HG02870 (cell line): Measurements from ENCODE around the gene TUBA4B.
"Not testable (repeated sequence)": the region's sequence is repeated elsewhere in the genome, so short reads cannot be mapped to it uniquely, and the experiment has no call there.

Experiments used
- ATAC-seq: cut with Tn5 transposase; IDR thresholded peaks from one replicate; pipeline ENCODE4 v1.9.1; 2021; ENCODE audit warnings: mild to moderate bottlenecking, moderate library complexity; ENCODE audit not compliant: unreplicated experiment

TUBA4B gene

GRCh38 chr2:219309278-219309677, 56.2 kb downstream of the TUBA4B start, which contains the start of gene PTPRN:
Gene PTPRN, minus strand, starts transcription at chr2:219309401. Its CDS starts 69 bp downstream, at chr2:219309332.
- no peak for ATAC-seq

- ATAC-seq: not testable (repeated sequence)
Measured at GRCh38 chr2:219312683-219313263, 59.7 kb downstream of the TUBA4B start.

DNA sequence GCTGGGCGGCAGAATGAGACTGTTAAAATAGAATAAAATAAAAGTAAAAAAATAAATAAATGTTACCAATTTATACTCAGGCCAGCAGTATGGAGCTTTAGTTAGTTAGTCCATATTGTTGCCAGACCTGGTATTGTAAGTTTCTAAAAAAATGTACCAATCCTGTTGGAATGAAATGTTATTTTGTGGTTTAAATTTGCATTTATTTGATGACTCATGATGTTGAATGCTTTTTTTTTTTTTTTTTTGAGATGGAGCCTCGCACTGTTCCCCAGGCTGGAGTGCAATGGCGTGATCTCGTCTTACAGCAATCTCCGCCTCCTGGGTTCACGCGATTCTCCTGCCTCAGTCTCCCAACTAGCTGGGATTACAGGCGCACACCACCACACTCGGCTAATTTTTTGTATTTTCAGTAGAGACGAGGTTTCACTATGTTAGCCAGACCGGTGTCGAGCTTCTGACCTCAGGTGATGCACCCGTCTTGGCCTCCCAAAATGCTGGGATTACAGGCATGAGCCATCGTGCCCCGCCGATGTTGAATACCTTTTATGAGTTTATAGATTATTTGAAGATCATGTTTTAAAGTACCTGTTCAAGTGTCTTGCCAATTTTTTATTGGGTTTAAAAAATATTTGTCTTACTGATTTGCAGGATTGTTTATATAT, 61.9 kb downstream of the TUBA4B start:
- ATAC-seq: no peak
